Right renal pelvis (tissue), 4 donors: ENCODE measurements around the gene CUL3. TPM values are rescaled to one million over a fixed set of nuclear protein-coding genes. Genes with fewer than 3 reads are reported as not detected.
A peak's percentile ranks its signal among the peaks of the same experiment; 100 is the strongest.
"Not testable (repeated sequence)": the region's sequence is repeated elsewhere in the genome, so short reads cannot be mapped to it uniquely, and the experiment has no call there.

Experiments
- DNase-seq, 4 donors: peaks; one replicate each; pipeline ENCODE4 v3.0.0-alpha.2; 2013; ENCODE audit warnings: low read depth in 4 of 4, low spot score in 3 of 4, missing footprints in 1 of 4
- polyA plus RNA-seq, 4 donors: library from polyadenylated mRNA; unstranded; fragments of 120-200 nt; gene quantifications; one replicate each; pipeline ENCODE4 v1.2.1, GENCODE V29; 2013; ENCODE audit not compliant: insufficient read length in 4 of 4

Gene CUL3
- 100 to 1,000 TPM; 107 to 140 (median 136) TPM for polyA plus RNA-seq

- peak; percentile 93 to 96 (median 96) for DNase-seq
These were observed at the start of gene CUL3 for GRCh38 chr2:224585211-224586088. Gene CUL3, minus strand, starts transcription at chr2:224585363. Its CDS starts 354 bp downstream, at chr2:224585009.

GRCh38 chr2:224630659-224631550, 45.7 kb upstream of the CUL3 start:
- no peak for DNase-seq

- DNase-seq = no peak
These were observed 43.3 kb upstream of the CUL3 start for GRCh38 chr2:224628416-224628815.

GRCh38 chr2:224626735-224627134, 41.6 kb upstream of the CUL3 start:
- DNase-seq = no peak

GRCh38 chr2:224613543-224614286, 28.6 kb upstream of the CUL3 start:
- DNase-seq = no peak

- no peak for DNase-seq
These were observed 27.4 kb upstream of the CUL3 start for GRCh38 chr2:224612578-224612977.

GRCh38 chr2:224611938-224612337, 26.8 kb upstream of the CUL3 start:
- DNase-seq = no peak

GRCh38 chr2:224608104-224608503, 22.9 kb upstream of the CUL3 start:
- no peak for DNase-seq

- DNase-seq = not testable (repeated sequence)
These were observed 18.8 kb upstream of the CUL3 start for GRCh38 chr2:224603746-224604500.

GRCh38 chr2:224602778-224603375, 17.7 kb upstream of the CUL3 start:
- DNase-seq = not testable (repeated sequence)

GRCh38 chr2:224601923-224602322, 16.8 kb upstream of the CUL3 start:
- no peak for DNase-seq

- no peak for DNase-seq
These were observed 13.5 kb upstream of the CUL3 start for GRCh38 chr2:224598678-224599077.

GRCh38 chr2:224596289-224596688, 11.1 kb upstream of the CUL3 start:
- no peak for DNase-seq

- no peak for DNase-seq
These were observed 10.4 kb upstream of the CUL3 start for GRCh38 chr2:224595518-224595917.

- DNase-seq = no peak
These were observed 9.7 kb upstream of the CUL3 start for GRCh38 chr2:224594840-224595239.

- no peak for DNase-seq
These were observed 6.1 kb upstream of the CUL3 start for GRCh38 chr2:224591220-224591619.

- DNase-seq = no peak
These were observed 1.0 kb upstream of the CUL3 start for GRCh38 chr2:224586127-224586695.

GRCh38 chr2:224584785-224585210, 365 bp downstream of the CUL3 start:
- DNase-seq = peak in 2 of 4 donors; percentile 22 to 47
